T-helper 17 cell (primary cell): ENCODE results near the gene SHROOM4. TPM values are rescaled to one million over a fixed set of nuclear protein-coding genes. Genes with fewer than 3 reads are reported as not detected.

ENCODE experiments used
- ATAC-seq: fragments of 150-1000 bp; cut with Tn5 transposase; 2 replicates; pipeline ENCODE4 v1.10.0; 2021; ENCODE audit warnings: mild to moderate bottlenecking, moderate library complexity
- DNase-seq, 3 donors: peaks; one replicate each; pipeline versions ENCODE4 v3.0.0 to v3.0.0-alpha.2; 2020 to 2021
- H3K9me3 ChIP-seq: one replicate; pipeline ENCODE4 v1.7.0; 2013; ENCODE audit warnings: low read length, mild to moderate bottlenecking; ENCODE audit not compliant: control insufficient read depth, poor library complexity, severe bottlenecking
- H3K27ac Mint-ChIP-seq: one replicate; pipeline ENCODE4 v1.8.0; 2022; ENCODE audit warnings: mild to moderate bottlenecking, moderate library complexity, mixed read lengths
- H3K27me3 Mint-ChIP-seq: one replicate; pipeline ENCODE4 v1.8.0; 2022; ENCODE audit warnings: mixed read lengths
- H3K36me3 Mint-ChIP-seq: one replicate; pipeline ENCODE4 v1.8.0; 2022; ENCODE audit warnings: low read depth, mixed read lengths
- H3K4me1 Mint-ChIP-seq: one replicate; pipeline ENCODE4 v1.8.0; 2022; ENCODE audit warnings: mild to moderate bottlenecking, mixed read lengths
- H3K4me3 Mint-ChIP-seq: one replicate; pipeline ENCODE4 v1.8.0; 2022; ENCODE audit warnings: mild to moderate bottlenecking, moderate library complexity, mixed read lengths
- total RNA-seq, 4 donors: library from RNA in 2 of 4; stranded (reverse) in 2 of 4; gene quantifications; one replicate each; pipeline ENCODE4 v1.2.3 and lab custom pipeline; 2022 to 2026

SHROOM4 gene
- total RNA-seq, 2 donors from 2014 or later: 0.02 to 1.6 TPM

- Mint-ChIP-seq H3K27me3 (peaks cover 26% of the 10 kb centered on the region), H3K36me3 (peaks cover 3% of the 10 kb centered on the region), H3K27ac (no peak overlapping the region), H3K4me3 (no peak overlapping the region), H3K4me1 (no peaks in the 10 kb centered on the region)
- DNase-seq: no peak
- H3K9me3 ChIP-seq: no peaks in the 10 kb centered on the region
- no peak for ATAC-seq
Measured at GRCh38 chrX:50815120-50815519, 1.1 kb upstream of the SHROOM4 start.

GRCh38 chrX:50814701-50815100 is 707 bp upstream of the SHROOM4 start:
- Mint-ChIP-seq H3K36me3 (peaks cover 3% of the 10 kb centered on the region), H3K27me3 (peaks cover 30% of the 10 kb centered on the region), H3K27ac (no peak overlapping the region), H3K4me3 (no peak overlapping the region), H3K4me1 (no peaks in the 10 kb centered on the region)
- H3K9me3 ChIP-seq: no peaks in the 10 kb centered on the region
- no peak for DNase-seq
- ATAC-seq: no peak

DNA sequence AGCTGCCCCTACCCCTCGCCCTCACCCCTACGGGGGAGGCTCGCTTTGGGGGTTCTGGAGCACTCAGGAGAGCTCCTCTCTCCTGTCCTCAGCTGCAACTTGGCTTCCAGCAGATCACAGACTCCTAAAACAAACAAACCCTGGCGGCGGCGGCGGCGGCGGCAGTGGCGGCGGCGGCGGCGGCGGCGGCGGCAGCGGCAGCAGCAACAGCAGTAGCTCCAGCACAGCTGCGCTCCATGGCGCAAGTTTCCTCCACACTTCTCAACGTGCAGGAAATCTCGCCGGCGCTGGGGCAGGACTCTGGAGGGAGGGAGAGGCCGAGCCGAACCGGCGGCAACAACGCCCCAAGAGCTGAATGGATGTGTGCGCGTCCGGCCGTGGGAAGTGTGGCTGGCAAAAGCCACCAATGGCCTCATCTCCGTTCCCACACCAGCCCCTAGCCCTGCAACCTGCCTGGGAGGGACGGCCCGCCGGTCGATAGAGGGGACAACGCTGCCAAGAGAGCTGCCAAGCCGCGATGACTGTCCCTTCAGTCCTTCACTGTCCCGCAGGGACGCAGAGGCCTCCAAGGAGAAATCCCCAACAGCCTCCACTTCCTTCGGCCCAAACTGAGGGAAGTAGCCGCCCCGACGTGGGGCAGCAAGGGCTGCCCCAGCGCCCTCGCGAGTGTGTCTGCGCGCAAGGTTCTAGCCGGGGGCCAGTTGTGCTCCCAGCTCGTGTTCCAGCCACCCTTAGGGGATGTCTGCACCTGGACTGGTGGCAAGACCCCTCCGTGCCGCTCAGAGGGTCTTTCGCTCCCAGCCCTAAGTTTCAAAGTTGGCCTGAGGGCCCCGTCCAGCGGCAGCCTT is 775 bp downstream of the SHROOM4 start:
- Mint-ChIP-seq H3K27ac (no peak overlapping the region), H3K27me3 (peaks cover 33% of the 10 kb centered on the region), H3K36me3 (peaks cover 3% of the 10 kb centered on the region), H3K4me1 (no peaks in the 10 kb centered on the region), H3K4me3 (no peak overlapping the region)
- no peaks in the 10 kb centered on the region for H3K9me3 ChIP-seq
- no peak for ATAC-seq
- no peak for DNase-seq

DNA sequence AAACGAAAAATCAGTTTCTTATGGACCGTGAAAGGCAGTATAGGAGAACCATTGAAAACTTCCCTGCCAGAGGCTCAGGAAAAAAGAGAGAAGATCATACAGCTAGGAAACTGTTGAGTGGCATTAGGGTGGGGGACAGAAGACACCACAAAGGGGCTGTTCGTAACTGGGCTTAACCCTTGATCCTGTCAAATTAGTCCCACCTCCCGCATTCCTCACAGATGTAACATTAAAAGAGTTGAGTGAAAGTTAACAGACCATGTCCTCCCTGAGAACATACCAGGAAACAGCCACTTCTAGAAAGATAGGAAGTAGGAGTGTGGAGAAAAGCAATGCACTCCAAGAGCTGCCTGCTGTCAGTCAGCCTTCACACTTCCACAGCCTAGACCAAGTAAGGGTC is 8.7 kb downstream of the SHROOM4 start:
- H3K9me3 ChIP-seq: no peaks in the 10 kb centered on the region
- H3K27me3 Mint-ChIP-seq: peaks cover 14% of the 10 kb centered on the region
- peaks cover under 1% of the 10 kb centered on the region for H3K36me3 Mint-ChIP-seq
- ATAC-seq (no peak), DNase-seq (no peak)
- H3K27ac Mint-ChIP-seq: no peak overlapping the region
- H3K4me3 Mint-ChIP-seq: no peak overlapping the region
- no peaks in the 10 kb centered on the region for H3K4me1 Mint-ChIP-seq

- H3K27ac Mint-ChIP-seq: no peak overlapping the region
- no peaks in the 10 kb centered on the region for H3K9me3 ChIP-seq
- no peak for DNase-seq
- H3K36me3 Mint-ChIP-seq: no peaks in the 10 kb centered on the region
- no peak for ATAC-seq
- no peak overlapping the region for H3K4me3 Mint-ChIP-seq
- H3K4me1 Mint-ChIP-seq: no peaks in the 10 kb centered on the region
- H3K27me3 Mint-ChIP-seq: peaks cover 5% of the 10 kb centered on the region
Measured at GRCh38 chrX:50801135-50801534, 12.9 kb downstream of the SHROOM4 start.

GRCh38 chrX:50799531-50799961 is 14.4 kb downstream of the SHROOM4 start:
- Mint-ChIP-seq H3K4me3 (no peak overlapping the region), H3K4me1 (no peaks in the 10 kb centered on the region), H3K27me3 (peaks cover 7% of the 10 kb centered on the region), H3K36me3 (no peaks in the 10 kb centered on the region), H3K27ac (no peak overlapping the region)
- no peak for ATAC-seq
- no peak for DNase-seq
- no peaks in the 10 kb centered on the region for H3K9me3 ChIP-seq

GRCh38 chrX:50798783-50799182 is 15.2 kb downstream of the SHROOM4 start:
- Mint-ChIP-seq H3K27ac (no peak overlapping the region), H3K4me3 (no peak overlapping the region), H3K4me1 (no peaks in the 10 kb centered on the region), H3K36me3 (no peaks in the 10 kb centered on the region), H3K27me3 (peaks cover 7% of the 10 kb centered on the region)
- DNase-seq (no peak), ATAC-seq (no peak)
- no peaks in the 10 kb centered on the region for H3K9me3 ChIP-seq

DNA sequence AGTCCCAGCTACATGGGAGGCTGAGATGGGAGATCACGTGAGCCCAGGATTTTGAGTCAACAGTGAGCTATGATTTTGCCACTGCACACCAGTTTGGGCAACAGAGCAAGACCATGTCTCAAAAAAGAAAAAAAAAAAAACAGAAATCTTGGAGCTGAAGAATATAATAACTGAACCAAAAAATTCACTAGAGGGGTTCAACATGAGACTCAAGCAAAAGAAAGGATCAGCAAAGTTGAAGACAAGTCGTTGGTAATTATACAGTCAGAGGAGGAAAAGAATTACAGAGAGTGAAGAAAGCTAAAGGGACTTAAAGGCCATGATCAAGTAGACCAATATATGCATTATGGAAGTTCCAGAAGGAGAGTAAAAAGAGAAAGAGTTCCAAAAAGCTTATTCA is 26.9 kb downstream of the SHROOM4 start:
- ATAC-seq: no peak
- peaks cover 2% of the 10 kb centered on the region for H3K9me3 ChIP-seq
- no peak overlapping the region for H3K27ac Mint-ChIP-seq

DNA sequence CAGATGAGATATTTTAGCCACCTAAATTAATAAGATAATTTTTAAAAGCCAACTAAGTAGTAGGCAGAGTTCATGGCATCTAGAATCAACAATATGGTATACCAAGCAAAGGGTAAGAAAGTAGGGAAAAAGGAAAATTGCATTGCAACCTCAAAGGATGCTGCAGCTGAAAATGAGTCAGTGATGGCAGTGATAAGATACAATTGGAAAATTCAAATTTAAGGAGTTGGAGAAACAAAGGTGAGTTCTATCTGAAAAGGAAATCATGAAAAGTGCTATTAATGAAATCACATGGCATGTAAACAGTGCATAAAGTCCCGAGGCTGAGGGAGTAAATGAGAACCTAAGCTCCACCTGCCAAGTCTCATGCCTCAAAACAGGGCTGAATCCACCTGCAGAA is 33.9 kb downstream of the SHROOM4 start:
- H3K36me3 Mint-ChIP-seq: no peaks in the 10 kb centered on the region
- DNase-seq (no peak), ATAC-seq (no peak)
- H3K4me3 Mint-ChIP-seq: no peak overlapping the region
- H3K27ac Mint-ChIP-seq: no peak overlapping the region
- no peaks in the 10 kb centered on the region for H3K4me1 Mint-ChIP-seq
- peaks cover 8% of the 10 kb centered on the region for H3K27me3 Mint-ChIP-seq
- H3K9me3 ChIP-seq: peaks cover 2% of the 10 kb centered on the region

More for the DNA sequence above, 26.9 kb downstream of the SHROOM4 start:
- no peak overlapping the region for H3K4me3 Mint-ChIP-seq
- no peaks in the 10 kb centered on the region for H3K4me1 Mint-ChIP-seq
- no peak for DNase-seq
- H3K36me3 Mint-ChIP-seq: no peaks in the 10 kb centered on the region
- H3K27me3 Mint-ChIP-seq: peaks cover 4% of the 10 kb centered on the region

DNA sequence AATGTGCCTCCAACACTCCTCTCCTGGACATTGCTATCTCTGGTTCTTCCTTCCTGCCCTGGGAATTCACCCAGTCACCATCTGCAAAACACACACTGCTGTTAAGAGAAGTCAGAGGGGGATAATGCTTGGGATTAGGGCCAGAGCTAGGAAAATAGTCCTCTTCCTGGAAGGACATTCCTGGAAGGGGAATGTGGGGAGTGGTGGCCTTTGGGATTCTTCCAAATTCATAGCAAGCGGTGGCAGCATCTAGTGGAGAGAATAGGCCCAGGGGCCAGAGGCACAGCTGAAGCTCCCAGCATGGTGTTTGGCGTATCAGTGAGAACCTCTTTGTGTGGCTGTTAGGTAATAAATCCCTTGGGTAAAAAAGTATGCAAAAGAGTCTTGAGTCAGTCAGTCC is 34.3 kb downstream of the SHROOM4 start:
- no peak for ATAC-seq
- H3K9me3 ChIP-seq: peaks cover 2% of the 10 kb centered on the region
- H3K27ac Mint-ChIP-seq: no peak overlapping the region
- no peak overlapping the region for H3K4me3 Mint-ChIP-seq
- H3K36me3 Mint-ChIP-seq: no peaks in the 10 kb centered on the region
- H3K27me3 Mint-ChIP-seq: peaks cover 8% of the 10 kb centered on the region
- no peaks in the 10 kb centered on the region for H3K4me1 Mint-ChIP-seq
- no peak for DNase-seq

DNA sequence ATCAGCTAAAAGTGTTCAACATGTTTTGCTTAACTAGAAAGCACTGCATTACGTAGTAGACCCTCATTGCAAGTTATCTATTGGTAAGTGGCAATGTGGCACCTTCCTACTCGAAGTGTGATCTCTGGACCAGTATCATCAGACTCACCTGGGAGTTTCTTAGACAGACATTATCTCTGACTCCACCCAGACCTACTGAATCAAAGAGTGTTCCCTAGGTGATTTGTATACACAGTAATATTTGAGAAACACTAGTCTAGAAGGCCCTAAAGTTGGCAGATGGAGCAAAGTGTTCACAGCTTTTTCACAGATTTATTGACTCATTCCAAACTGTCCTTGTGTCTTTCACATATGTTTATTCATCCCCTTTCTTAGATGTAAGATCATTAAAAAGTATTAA is 35.7 kb downstream of the SHROOM4 start:
- no peaks in the 10 kb centered on the region for H3K9me3 ChIP-seq
- Mint-ChIP-seq H3K4me1 (no peaks in the 10 kb centered on the region), H3K27me3 (peaks cover 8% of the 10 kb centered on the region), H3K27ac (no peak overlapping the region), H3K36me3 (no peaks in the 10 kb centered on the region), H3K4me3 (no peak overlapping the region)
- ATAC-seq (no peak), DNase-seq (no peak)

- ATAC-seq: no peak
- no peaks in the 10 kb centered on the region for H3K36me3 Mint-ChIP-seq
- no peak overlapping the region for H3K4me3 Mint-ChIP-seq
- no peak overlapping the region for H3K27ac Mint-ChIP-seq
- H3K4me1 Mint-ChIP-seq: no peaks in the 10 kb centered on the region
- DNase-seq: no peak
- no peaks in the 10 kb centered on the region for H3K9me3 ChIP-seq
- peaks cover 5% of the 10 kb centered on the region for H3K27me3 Mint-ChIP-seq
Measured at GRCh38 chrX:50776248-50776647, 37.7 kb downstream of the SHROOM4 start.

DNA sequence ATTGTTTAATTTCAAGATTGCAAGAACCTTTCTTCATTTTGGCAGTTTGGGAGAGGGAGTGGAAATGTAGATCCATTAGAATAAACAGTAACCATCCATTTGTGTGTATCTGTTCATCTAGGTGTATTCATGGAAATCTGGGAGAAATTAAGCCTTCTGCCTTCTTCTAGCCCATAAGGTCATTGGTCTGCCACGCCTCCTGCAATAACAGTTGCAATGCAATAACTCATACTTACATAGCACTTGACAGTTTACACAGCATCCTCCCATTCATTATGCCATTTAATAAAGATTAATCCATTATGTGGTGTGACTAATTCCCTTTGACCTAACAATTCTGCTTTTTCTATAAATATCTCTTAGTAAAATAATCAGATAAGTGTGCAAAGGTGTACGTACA is 42.6 kb downstream of the SHROOM4 start:
- ATAC-seq (no peak), DNase-seq (no peak)
- no peak overlapping the region for H3K27ac Mint-ChIP-seq
- no peaks in the 10 kb centered on the region for H3K9me3 ChIP-seq
- H3K36me3 Mint-ChIP-seq: no peaks in the 10 kb centered on the region
- H3K27me3 Mint-ChIP-seq: peaks cover 2% of the 10 kb centered on the region
- no peaks in the 10 kb centered on the region for H3K4me1 Mint-ChIP-seq
- no peak overlapping the region for H3K4me3 Mint-ChIP-seq

DNA sequence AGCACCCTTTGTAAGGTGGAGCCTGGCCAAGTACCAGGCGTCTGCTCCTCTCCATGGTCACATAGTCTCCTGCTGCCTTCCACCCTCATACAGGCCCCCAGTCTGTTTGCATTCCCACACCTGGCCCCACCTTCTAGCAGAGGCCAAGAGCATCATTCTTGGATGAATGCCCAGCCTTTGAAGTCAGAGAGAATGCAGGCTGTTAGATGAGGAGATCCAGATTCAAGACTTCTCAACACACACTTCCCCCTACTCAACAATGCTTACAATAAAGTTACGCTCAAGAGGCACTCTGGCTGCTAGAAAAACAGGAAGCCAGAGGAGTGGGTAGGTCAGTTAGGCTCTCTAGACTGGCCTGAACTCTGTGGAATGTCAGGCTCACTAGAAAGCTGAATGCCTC is 43.3 kb downstream of the SHROOM4 start:
- no peaks in the 10 kb centered on the region for H3K4me1 Mint-ChIP-seq
- H3K36me3 Mint-ChIP-seq: no peaks in the 10 kb centered on the region
- no peak overlapping the region for H3K27ac Mint-ChIP-seq
- no peaks in the 10 kb centered on the region for H3K9me3 ChIP-seq
- peaks cover 9% of the 10 kb centered on the region for H3K27me3 Mint-ChIP-seq
- no peak for ATAC-seq
- no peak for DNase-seq
- H3K4me3 Mint-ChIP-seq: no peak overlapping the region
